ENCODE data around the gene PNPLA2.

Gene PNPLA2

DNA sequence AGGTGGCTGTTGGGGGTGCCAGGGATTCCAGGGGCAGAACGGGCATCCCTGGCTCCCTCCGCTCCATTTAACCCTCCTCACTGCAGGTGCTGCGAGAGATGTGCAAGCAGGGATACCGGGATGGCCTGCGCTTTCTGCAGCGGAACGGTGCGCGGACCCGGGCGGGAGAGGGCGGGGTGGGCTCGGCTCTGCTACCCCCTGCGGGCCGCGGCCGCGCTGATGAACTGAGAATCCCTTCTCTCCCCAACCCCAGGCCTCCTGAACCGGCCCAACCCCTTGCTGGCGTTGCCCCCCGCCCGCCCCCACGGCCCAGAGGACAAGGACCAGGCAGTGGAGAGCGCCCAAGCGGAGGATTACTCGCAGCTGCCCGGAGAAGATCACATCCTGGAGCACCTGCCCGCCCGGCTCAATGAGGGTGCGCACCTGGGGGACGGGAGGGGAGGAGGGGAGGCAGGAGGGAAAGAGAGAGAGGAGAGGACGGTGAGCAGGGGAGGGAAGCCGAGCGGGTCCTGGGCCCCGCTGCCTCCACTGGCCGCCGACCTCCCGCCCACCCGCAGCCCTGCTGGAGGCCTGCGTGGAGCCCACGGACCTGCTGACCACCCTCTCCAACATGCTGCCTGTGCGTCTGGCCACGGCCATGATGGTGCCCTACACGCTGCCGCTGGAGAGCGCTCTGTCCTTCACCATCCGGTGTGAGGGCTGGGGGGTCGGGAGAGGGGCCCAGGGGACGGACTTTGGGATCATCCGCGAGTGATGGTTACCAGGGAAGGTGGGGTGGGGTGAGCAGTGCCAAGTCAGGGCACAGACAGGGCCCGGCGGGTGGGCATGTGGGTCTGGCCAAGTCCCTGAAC, 5.0 kb downstream of the PNPLA2 start:
- TF ChIP-seq, protein P1, sequence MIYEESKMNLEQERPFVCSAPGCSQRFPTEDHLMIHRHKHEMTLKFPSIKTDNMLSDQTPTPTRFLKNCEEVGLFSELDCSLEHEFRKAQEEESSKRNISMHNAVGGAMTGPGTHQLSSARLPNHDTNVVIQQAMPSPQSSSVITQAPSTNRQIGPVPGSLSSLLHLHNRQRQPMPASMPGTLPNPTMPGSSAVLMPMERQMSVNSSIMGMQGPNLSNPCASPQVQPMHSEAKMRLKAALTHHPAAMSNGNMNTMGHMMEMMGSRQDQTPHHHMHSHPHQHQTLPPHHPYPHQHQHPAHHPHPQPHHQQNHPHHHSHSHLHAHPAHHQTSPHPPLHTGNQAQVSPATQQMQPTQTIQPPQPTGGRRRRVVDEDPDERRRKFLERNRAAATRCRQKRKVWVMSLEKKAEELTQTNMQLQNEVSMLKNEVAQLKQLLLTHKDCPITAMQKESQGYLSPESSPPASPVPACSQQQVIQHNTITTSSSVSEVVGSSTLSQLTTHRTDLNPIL (CRISPR knock-in tag; IDR thresholded peaks at IDR 0.05; ENCODE audit: low read depth): no peak
- TF ChIP-seq SNAI2 (CRISPR knock-in tag; IDR thresholded peaks at IDR 0.05) (no peak), TCF4 (CRISPR knock-in tag; IDR thresholded peaks at IDR 0.05; ENCODE audit: borderline replicate concordance) (no peak), GLIS3 (CRISPR knock-in tag; IDR thresholded peaks at IDR 0.05) (no peak), TOX (CRISPR knock-in tag; IDR thresholded peaks at IDR 0.05; ENCODE audit: borderline replicate concordance) (no peak), BACH2 (CRISPR knock-in tag; IDR thresholded peaks at IDR 0.05; ENCODE audit: borderline replicate concordance) (no peak), PPARA (CRISPR knock-in tag; IDR thresholded peaks at IDR 0.05; ENCODE audit: borderline replicate concordance) (no peak), CSDC2 (CRISPR knock-in tag; IDR thresholded peaks at IDR 0.05) (no peak)
- TF ChIP-seq, protein P2, sequence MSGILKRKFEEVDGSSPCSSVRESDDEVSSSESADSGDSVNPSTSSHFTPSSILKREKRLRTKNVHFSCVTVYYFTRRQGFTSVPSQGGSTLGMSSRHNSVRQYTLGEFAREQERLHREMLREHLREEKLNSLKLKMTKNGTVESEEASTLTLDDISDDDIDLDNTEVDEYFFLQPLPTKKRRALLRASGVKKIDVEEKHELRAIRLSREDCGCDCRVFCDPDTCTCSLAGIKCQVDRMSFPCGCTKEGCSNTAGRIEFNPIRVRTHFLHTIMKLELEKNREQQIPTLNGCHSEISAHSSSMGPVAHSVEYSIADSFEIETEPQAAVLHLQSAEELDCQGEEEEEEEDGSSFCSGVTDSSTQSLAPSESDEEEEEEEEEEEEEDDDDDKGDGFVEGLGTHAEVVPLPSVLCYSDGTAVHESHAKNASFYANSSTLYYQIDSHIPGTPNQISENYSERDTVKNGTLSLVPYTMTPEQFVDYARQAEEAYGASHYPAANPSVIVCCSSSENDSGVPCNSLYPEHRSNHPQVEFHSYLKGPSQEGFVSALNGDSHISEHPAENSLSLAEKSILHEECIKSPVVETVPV (CRISPR knock-in tag; IDR thresholded peaks at IDR 0.05): no peak
- TF ChIP-seq, protein P3, sequence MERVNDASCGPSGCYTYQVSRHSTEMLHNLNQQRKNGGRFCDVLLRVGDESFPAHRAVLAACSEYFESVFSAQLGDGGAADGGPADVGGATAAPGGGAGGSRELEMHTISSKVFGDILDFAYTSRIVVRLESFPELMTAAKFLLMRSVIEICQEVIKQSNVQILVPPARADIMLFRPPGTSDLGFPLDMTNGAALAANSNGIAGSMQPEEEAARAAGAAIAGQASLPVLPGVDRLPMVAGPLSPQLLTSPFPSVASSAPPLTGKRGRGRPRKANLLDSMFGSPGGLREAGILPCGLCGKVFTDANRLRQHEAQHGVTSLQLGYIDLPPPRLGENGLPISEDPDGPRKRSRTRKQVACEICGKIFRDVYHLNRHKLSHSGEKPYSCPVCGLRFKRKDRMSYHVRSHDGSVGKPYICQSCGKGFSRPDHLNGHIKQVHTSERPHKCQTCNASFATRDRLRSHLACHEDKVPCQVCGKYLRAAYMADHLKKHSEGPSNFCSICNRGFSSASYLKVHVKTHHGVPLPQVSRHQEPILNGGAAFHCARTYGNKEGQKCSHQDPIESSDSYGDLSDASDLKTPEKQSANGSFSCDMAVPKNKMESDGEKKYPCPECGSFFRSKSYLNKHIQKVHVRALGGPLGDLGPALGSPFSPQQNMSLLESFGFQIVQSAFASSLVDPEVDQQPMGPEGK (CRISPR knock-in tag; IDR thresholded peaks at IDR 0.05; ENCODE audit: borderline replicate concordance): no peak
- TF ChIP-seq, protein P4, sequence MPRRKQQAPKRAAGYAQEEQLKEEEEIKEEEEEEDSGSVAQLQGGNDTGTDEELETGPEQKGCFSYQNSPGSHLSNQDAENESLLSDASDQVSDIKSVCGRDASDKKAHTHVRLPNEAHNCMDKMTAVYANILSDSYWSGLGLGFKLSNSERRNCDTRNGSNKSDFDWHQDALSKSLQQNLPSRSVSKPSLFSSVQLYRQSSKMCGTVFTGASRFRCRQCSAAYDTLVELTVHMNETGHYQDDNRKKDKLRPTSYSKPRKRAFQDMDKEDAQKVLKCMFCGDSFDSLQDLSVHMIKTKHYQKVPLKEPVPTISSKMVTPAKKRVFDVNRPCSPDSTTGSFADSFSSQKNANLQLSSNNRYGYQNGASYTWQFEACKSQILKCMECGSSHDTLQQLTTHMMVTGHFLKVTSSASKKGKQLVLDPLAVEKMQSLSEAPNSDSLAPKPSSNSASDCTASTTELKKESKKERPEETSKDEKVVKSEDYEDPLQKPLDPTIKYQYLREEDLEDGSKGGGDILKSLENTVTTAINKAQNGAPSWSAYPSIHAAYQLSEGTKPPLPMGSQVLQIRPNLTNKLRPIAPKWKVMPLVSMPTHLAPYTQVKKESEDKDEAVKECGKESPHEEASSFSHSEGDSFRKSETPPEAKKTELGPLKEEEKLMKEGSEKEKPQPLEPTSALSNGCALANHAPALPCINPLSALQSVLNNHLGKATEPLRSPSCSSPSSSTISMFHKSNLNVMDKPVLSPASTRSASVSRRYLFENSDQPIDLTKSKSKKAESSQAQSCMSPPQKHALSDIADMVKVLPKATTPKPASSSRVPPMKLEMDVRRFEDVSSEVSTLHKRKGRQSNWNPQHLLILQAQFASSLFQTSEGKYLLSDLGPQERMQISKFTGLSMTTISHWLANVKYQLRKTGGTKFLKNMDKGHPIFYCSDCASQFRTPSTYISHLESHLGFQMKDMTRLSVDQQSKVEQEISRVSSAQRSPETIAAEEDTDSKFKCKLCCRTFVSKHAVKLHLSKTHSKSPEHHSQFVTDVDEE (CRISPR knock-in tag; IDR thresholded peaks at IDR 0.05): no peak
- no peak for ATAC-seq

DNA sequence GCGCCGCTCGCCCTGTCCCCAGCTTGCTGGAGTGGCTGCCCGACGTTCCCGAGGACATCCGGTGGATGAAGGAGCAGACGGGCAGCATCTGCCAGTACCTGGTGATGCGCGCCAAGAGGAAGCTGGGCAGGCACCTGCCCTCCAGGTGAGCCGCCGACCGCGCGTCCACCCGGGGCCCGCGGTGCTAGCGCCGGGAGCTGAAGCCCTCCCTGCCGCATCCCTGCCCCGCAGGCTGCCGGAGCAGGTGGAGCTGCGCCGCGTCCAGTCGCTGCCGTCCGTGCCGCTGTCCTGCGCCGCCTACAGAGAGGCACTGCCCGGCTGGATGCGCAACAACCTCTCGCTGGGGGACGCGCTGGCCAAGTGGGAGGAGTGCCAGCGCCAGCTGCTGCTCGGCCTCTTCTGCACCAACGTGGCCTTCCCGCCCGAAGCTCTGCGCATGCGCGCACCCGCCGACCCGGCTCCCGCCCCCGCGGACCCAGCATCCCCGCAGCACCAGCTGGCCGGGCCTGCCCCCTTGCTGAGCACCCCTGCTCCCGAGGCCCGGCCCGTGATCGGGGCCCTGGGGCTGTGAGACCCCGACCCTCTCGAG, 5.7 kb downstream of the PNPLA2 start:
- TF ChIP-seq TOX (CRISPR knock-in tag; IDR thresholded peaks at IDR 0.05; ENCODE audit: borderline replicate concordance) (no peak), ISL1 (CRISPR knock-in tag; IDR thresholded peaks at IDR 0.05) (no peak), PPARA (CRISPR knock-in tag; IDR thresholded peaks at IDR 0.05; ENCODE audit: borderline replicate concordance) (no peak), ZNF8 (CRISPR knock-in tag; IDR thresholded peaks at IDR 0.05) (no peak), RARB (CRISPR knock-in tag; IDR thresholded peaks at IDR 0.05) (no peak), BACH2 (CRISPR knock-in tag; IDR thresholded peaks at IDR 0.05; ENCODE audit: borderline replicate concordance) (no peak), ZC3H10 (CRISPR knock-in tag; IDR thresholded peaks at IDR 0.05) (no peak), TCF4 (CRISPR knock-in tag; IDR thresholded peaks at IDR 0.05; ENCODE audit: borderline replicate concordance) (no peak), CSDC2 (CRISPR knock-in tag; IDR thresholded peaks at IDR 0.05) (no peak)
- TF ChIP-seq, protein P1 (CRISPR knock-in tag; IDR thresholded peaks at IDR 0.05; ENCODE audit: low read depth): no peak
- TF ChIP-seq, protein P4 (CRISPR knock-in tag; IDR thresholded peaks at IDR 0.05): no peak
- TF ChIP-seq, protein P3 (CRISPR knock-in tag; IDR thresholded peaks at IDR 0.05; ENCODE audit: borderline replicate concordance): no peak
- no peak for ATAC-seq
